Islet precursor cell (in vitro differentiated cells): ENCODE data around the gene CALML4.
A peak's percentile ranks its signal among the peaks of the same experiment; 100 is the strongest.
"Not testable (repeated sequence)": the region's sequence is repeated elsewhere in the genome, so short reads cannot be mapped to it uniquely, and the experiment has no call there.

Experiments used
- DNase-seq: peaks from one replicate; pipeline ENCODE4 v3.0.0-alpha.2; 2018

Gene CALML4

DNA sequence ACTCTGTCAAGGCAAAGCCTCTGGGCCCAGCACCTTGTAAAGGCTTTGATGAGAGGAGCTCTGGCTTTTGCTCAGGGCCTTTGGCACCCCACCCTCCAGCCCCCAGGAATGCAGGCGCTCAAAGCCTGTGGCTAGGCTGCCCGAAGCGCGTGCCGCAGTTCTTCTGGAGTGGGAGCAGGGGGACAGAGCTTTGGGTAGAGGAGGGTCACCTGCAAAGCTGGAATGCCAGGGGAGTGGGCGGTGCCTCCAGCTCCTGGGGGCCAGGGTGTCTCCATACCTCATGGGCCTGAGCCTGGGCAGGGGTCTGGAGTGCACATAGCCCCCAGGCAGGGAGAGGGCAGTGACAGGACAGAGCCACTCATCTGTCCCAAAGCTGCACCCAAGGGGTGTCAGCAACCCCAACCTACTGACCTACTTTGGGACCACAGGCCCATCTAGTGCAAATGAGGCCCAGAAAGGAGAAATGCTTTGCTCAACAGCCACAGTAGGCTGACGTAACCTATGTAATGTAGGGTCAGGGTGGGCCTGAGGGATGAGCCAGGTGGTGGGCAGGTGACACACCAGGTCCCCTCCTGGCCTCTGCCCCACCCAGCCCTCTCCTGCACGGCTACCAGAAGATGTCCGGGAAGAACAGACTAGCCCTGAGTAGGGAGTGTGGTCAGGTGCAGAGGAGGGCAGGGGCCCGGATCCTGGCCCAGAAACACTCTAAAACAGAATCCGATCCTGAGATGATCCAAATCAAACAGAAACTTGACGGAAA lies 2.2 kb upstream of the CALML4 start:
- DNase-seq: peak; percentile 50

DNA sequence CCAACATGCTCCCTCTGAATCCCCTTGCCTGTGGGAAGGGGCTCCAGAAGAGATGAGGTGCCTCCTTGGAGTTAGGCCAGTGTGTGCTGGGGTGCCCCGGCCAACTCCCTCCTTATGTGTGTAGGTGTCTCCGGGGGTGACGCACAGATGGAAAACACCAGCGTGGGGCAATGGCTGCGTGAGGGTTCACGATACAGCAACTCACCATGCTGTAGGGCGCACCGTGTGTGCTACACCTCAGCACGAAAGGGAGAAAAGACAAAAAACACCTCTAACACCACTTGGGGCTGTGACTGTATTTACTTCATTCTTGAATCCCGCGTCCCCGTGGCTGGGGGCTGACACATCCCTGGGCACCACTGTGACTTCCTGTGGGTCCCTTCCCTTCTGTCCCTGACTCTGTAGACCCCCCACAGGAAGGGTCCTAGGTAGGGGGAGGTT lies 1.6 kb upstream of the CALML4 start:
- no peak for DNase-seq

DNA sequence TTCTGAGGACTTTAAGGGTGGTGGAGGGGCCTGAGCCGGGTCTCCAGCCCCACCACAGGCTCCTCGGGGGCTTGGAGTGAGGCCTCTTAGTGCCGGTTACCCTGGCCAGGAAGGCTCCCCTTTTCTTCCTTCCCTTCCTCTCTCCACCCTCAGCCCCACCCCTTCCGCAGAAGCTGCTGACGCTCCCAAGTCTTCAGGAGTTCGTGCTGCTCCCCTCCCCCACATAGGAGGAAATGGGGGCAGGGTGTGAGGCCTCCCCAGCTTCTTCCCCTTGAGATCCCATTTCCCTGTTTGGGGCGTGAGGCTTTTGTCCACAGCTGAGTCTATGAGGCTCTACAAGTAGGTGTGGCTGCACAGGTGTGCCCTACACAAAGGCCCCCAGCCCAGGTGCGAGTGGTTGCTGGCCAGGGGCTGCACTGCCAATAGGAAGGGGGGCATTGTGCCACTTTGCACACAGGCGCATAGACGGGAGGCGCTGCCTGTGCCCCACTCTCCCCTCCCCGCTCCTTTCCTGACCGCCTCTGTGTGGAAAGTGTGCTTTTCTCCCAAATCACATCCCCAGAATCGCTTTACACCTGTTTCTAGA lies 915 bp upstream of the CALML4 start:
- no peak for DNase-seq

DNA sequence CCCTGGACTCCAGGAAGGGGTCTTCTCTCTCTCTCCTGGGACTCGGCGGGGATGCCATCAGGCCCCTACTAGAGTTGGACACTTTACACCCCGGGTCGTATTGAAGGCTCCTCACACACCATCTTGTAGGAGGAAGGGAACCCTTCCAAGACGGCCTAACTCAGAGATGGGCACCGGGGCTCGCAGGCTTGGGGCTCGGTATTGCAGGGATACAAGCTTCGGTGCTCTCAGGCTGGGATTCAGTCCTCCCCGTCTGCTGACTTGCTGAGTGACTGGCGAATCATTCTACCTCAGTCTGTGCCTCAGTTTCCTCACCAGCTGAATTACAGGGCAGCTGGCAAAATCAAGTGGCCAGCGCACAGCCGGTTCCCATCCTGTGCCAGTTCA lies 419 bp upstream of the CALML4 start:
- DNase-seq: no peak

DNA sequence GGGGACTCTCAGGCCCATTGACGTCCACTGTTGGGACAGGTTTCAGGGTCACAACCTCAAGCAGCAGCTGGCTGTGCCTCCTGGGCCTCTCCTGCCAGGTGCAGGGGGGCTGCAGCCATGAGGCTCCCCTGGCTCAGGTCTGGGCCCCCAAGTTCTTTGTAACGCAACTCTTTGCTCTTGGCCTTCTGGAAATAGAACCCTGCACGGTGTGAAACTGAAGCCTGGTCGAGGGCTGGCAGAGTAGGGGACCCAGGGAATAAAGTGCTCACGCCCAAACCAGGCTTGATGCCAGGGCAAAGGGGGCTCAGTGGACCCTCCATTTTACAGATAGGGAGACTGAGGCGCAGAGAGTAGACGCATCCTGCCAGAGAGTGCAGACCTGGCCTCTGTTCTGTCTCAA lies 771 bp downstream of the CALML4 start:
- DNase-seq: no peak

DNA sequence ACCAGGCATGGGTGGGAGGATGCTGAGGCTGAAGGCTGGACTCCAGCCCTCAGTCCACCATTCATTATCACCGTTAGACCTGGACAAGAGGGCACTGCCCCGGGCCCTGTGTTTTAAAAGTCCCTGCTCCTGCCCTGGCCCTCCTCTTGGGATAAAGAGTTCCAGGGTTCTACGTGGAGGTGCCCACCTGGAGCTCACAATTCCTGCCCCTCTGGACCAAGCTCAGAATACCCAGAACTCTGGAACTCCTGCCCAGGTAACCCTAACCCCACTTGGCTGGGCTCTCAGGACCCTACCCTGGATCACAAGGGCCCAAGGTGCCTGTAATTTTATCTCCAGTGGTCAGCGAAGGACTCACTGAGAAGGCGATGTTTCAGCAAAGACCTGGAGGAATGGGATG lies 1.2 kb downstream of the CALML4 start:
- DNase-seq: no peak

DNA sequence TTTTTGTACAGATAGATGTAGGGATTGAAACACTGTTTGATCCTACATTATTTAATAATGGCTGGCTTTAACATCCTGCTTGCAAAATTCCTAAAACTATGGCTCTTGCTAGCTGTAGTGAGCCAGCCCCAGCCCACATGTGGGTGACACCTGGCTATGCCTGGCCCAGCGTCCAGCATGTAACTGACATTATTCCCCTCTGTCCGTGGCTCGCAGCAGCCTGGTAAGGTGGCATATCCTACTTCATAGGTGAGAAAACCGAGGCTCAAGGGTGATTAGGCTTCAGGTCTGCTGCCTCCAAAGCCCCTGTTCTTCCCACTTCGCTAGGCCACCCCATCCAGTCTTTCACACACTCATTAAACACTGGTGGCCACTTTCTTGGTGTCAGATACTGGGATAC lies 1.6 kb downstream of the CALML4 start:
- no peak for DNase-seq

DNA sequence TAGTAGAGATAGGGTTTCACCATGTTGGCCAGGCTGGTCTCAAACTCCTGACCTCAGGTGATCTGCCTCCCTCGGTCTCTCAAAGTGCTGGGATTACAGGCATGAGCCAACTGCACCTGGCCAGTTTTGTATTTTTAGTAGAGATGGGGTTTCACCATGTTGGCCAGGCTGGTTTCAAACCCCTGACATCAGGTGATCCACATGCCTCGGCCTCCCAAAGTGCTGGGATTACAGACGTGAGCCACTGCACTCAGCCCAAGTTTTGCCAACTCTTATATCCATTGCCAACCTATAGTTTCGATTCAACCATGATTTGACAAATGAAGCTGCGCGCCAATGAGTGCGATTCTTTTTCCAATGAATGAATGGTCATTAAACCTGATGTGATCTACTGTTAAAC lies 2.1 kb downstream of the CALML4 start:
- DNase-seq: not testable (repeated sequence)

DNA sequence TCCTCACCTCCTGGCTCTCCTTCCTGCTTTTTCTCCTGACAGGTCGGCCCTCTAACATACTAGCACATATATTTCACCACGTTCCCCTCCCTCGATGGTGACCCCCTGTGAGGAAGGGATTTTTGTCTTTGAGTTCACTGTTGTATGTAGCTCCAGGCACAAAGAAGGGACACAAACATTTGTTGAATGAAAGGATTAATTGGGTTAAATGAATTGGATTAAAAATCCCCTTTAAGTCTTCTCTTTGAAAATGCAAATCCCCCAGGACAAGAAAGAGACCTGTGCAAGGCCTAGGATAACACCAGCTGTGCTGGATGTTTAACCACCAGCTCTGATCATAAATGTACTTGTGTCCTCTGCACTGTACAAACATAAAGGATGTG lies 3.3 kb downstream of the CALML4 start:
- no peak for DNase-seq

DNA sequence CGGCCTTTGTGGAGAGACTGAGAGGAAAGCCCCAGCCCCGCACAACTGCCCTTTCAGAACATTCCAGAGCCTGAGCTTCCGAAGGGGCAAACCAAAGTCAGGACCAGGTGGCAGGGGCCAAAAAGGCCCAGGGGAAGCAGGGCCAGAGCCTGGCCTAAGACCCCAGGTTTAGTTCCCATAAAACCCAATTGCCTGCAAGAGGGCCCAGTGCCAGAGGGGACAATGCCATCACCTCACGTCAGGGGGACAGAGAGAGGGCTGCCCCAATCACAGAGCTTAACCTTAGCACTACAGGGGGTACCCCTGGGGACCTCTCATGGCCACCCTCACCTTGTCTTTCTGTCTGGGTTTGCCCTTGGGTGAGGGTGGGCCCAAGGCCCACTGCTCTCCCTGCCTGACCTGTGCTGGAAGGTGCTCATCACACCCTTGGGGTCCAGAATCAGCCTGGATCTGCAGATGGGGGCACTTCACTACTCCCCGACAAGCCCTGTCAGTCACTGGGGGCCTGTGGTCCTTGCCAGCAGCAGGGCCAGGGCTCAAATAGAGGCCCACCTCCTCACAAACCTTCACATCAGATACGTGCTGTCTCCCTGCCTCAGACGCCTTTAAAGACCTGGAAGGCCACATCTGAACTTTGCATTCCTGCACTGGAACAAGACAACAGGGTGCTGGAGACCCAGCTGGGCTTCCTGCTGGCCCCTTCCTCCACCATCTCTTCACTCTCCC lies 3.8 kb downstream of the CALML4 start:
- no peak for DNase-seq

DNA sequence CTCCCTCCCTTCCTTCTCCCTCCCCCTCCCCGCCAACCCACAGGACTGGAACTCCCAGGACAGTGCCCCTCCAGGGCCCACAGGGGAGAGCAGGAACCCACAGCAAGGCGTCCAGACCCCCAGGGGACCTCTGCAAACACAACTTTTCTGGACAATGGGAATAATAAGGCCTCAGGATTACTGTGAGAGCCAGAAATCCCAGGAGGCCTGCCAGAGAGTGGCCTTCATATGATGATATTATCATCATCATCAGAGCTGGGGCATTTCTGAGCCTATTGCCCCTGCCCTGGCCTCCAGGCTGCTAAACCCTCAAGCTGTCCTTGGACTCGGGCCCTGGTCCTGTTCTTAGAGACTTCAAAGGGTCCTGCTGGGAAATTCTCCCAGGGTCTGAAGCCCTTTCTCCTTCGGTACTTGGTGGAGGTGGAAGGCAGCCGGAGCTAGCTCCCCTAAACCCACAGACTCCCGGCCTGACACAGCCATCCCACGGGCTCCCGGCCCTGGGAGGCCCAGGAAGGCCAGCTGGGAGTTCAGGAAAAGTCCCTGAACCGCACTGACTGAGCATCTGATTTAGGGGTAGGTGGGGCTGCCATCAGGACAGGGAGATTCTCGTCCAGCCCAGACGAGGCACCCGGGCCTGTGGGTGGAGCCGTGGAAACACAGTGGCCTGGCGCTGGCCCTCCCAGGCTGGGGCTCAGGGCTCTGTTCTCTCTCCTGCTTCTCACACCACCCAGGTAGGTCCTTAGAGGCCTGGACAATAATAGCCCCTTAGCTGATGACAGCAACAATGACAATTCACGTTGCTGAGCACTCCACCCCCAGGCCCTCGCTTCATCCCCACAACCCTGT lies 4.9 kb downstream of the CALML4 start:
- DNase-seq: peak; percentile 62

DNA sequence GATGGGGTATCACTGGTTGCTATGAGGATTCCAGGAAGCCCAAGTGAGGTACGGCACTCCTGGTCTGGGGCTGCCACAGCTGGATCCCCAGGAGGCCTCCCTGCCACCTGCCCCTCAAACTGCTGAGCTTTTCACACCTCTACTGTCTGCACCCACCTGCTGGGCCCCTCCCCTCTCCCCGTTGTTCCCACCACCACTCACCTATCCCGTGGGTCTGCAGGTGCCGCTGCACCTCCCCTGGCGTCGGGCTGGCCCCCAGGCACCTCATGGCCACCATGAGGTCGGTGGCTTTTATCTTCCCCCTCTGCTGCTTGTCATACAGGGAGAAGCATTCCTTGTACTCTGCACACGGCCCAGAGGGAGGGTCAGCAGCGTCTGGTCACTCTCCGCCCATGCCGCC lies 5.8 kb downstream of the CALML4 start:
- no peak for DNase-seq

DNA sequence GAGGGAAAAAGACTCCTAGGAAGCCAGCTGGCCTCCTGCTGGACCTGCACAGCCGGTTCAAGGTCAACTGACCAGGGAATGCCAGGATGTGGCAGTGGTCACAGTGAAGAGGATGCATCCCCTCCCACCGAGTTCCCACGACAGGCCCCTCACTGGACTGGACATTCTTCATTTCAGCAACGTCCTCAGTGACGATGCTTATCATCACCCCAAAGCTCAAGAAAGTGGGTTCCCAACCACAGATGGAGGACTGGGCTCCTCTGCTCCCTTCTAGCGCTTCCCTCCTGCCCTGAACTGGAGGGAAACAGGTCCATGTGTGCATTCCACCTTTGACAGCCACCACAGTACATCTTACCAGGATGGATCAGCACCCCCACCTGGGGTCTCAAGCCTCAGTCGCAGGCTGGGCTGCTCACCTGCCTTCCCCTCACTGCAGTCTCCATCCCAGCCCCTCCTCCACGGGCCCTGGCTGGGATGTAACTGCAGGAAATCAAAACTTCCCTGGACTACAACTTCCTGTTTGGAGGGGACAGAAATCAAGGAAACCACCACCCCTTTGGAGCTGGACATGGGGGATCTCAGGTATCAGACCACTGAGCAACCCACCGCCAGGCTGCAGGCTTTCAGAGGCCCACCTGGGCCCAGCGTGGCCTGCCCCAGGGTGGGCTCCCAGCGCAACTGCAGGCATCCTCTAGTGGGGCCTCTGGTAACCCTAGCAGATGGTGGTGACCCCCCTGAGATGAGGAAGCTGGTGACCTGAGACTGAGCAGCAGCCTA lies 7.3 kb downstream of the CALML4 start:
- DNase-seq: no peak

DNA sequence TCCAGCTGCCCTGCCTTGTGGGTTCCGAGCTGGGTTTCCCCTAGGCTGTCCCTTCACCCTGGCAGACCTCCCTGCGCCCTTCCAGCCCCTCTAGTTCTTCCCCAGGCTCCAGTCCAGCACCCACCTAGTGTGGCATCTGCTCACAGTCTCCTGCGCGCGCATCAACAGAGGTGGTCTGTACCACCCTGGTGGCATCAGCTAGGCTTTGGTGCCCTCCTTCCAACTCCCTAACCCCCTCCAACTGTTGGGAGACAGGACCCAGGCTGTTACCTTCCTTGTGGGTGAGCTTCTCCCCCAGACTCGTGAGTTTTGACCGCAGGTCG lies 8.0 kb downstream of the CALML4 start:
- DNase-seq: no peak

DNA sequence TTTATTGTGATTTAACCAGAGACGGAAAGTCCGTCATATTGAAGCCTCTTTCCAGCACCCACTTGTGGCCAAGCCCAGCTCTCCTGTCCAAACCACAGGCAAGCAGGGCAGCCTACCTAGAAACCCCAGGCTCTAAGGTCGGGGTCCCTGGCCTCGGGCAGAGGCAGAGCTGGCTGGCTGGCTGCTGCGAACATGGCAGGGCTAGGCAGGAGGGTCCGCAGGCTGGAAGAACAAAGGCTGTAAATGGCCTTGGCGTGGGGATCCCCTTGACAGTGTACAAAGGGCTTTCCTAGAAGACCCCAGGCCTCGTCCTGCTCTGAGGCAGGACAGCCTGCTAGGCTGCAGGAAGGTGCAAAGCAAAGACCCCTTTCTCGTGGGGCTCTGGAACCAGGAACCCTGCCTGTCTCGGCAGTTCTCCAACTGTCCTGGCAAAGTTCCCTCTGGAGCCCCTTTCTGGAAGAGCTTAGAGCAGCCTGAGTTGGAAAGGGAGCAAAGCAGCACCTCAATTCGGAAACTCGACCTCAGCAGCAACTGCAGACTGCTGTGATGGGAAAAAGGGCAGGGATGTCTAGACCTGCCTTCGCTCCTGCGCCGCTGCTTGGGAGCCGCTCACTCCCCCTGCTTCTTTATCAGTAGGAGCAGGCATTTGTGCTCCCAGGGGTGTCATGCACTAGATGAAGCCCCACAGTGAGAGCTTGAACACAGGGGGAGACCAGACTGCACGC lies 8.5 kb downstream of the CALML4 start:
- no peak for DNase-seq

DNA sequence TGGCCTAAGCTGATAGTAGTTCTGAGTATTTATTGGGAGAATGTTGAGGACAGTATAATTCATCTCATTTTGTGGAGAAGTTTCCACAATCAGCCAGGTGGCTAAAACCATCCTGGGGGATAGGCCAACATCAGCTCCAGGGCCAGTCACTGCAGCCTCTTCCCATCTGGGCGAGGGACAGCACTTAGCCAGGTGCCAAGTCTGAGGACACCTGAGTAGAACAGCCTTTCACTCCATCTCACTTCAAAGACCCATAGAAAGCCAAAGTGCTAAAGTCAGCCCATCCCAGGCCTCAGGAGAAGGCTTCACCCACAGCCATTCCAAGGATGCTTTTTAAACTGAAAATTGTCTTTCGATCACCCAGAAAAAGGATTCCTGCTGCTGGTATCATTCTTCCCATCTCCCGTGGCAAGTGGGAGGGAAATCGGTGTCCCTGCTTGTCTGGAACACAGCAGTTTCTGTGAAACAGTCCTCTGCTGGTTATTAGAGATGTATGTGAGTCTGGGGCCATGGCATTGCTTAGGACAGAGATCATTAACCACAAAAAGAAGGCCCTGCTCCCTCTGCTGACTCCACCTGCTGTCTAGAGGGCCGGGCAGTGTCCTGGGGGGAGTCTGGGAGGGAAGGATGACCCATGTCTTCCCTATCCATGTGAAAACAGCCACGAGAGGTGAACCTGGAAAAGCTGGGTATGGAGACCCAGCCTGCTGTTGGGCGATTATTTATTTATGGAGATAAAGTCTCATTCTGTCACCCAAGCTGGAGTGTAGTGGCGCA lies 9.6 kb downstream of the CALML4 start:
- DNase-seq: no peak

DNA sequence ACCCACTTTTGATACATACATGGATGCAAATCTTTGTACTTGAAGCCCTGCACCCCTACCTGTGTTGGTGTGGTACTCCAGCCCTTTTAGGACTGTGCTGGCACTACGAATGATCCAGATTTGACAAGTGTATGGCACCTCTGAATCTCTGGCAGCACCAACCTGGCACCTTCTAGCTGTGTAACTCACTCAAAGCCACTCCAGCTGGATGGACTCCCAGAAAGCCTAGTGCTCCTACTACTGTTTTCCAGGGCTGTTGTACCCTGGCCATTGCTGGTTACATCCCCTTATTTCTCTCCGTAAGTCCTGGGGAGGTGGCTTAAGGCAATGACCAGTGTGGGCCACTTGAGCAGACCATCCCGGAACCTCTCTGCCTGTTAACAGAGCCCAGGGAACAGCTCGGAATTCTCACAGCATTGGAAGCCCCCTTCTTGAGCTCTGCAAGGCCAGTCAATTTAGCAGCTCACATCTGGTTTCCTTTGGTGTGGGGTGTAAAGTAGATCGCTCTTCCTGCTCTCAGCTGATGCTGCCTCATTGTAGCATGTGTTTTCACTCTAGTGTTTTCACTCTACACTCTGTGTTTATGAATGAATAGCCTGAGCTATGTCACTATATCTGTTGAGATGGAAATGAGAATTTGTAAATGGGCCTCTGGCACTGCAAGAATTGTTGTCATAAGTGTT lies 12.2 kb downstream of the CALML4 start:
- no peak for DNase-seq

DNA sequence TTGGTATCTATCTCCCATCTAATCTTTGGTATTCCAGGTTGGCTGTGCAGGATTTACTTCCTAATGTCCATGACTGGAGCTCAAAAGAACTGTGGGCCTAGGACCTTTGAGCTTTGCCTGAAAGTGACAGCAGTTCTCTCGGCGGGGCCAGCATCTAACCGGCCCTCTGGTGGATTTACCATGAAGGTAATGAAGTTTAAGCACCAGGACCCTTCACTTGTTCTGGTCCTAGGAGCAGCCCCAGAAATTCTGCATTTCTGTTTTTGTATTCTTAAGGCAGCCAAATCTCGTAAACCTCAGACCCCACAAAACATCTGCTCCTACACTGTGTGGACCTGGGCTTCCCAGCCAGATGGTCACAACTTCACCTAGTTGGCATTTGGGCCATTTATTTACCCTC lies 13.0 kb downstream of the CALML4 start:
- DNase-seq: no peak

DNA sequence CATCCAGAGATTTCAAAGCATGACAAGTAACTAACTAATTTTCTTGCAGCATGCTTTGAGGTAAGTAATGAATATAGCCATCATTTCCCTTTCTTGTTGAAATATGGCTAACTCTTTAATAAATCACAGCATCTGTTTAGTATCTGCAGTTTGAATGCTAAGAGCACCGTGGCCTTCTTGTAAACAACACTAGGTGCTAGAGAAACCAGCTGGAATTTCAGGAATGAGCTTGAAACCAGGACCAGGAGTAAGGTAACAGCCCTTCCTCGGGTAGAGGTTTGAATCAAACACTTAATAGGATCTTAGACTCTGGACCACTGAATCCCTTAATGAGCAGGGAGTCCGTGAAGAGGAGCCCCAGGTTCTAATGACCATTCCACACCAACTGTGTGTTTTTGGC lies 13.6 kb downstream of the CALML4 start:
- no peak for DNase-seq

DNA sequence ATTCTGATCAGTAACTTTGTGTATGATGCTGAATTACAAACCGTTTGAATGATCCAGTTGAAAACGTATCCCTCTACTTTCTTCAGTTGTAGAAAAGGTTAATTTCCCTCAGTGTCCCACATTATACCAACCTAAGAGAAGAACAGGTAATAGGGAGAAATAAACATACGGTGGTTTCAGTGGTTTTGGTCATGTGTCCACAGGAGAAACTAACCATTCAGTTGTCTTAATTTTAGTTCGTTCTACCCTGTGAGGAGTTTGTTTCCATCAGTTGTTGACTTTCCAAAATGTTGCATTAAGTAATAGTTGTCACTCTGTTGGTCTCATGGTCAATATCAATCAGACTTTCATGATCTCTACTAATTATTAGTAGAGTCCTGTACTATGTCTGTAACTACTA lies 15.1 kb downstream of the CALML4 start:
- DNase-seq: no peak

DNA sequence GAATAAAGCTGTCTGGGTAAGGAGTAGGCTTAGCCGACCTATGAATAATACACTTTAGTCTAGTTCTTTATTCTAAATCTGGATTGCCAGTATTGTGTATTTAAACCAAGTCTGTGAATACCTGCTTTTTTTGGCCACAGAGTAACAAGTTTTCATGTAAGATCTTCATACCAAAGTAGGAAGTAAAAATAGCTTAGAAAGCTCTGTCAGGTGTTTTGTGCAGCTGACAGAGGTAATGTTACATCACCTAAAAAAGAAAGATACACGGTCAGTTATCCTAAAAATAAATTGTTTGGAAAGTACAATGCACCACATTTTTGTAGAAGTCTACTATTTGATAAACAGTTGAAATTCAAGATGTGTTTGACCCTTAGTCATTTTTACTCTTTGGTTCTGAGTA lies 16.5 kb downstream of the CALML4 start:
- no peak for DNase-seq
